H1 (cell line): ENCODE measurements around the gene SERPINB12. TPM values are rescaled to one million over a fixed set of nuclear protein-coding genes. Genes with fewer than 3 reads are reported as not detected.

Experiments
- CTCF ChIA-PET: fragments of 300-600 bp; sonication (Branson Sonifier 250); formaldehyde crosslinking; loops from one replicate; lab custom pipeline; 2021; ENCODE audit not compliant: partially characterized antibody; lab: Charles Lee
- POLR2A ChIA-PET: fragments of 300-600 bp; sonication (Branson Sonifier 250); formaldehyde crosslinking; loops from one replicate; lab custom pipeline; 2021; ENCODE audit warnings: inconsistent platforms; ENCODE audit not compliant: partially characterized antibody; lab: Charles Lee
- DNase-seq, 2 experiments: peaks; one replicate each; pipeline versions ENCODE4 v3.0.0 to v3.0.0-alpha.2; 2010 to 2022; ENCODE audit warnings: low spot score in 2 of 2, low read depth in 1 of 2, mixed read lengths in 1 of 2
- FAIRE-seq: peaks from 2 replicates; lab custom pipeline; 2011; peaks lifted over from hg19 to GRCh38; lab: Jason Lieb, UNC
- H2AFZ ChIP-seq: 2 replicates; pipeline ENCODE4 v1.8.1; 2012; ENCODE audit warnings: low read length, inconsistent platforms
- H2AK5ac ChIP-seq: 2 replicates; pipeline ENCODE4 v1.6.1; 2013; ENCODE audit warnings: low read depth, low read length
- H2BK120ac ChIP-seq: replicated peaks from 2 replicates; pipeline ENCODE3; 2013; ENCODE audit warnings: low read depth, low read length, inconsistent platforms
- H2BK12ac ChIP-seq: 2 replicates; pipeline ENCODE4 v1.6.1; 2013; ENCODE audit warnings: low read depth, low read length
- H2BK15ac ChIP-seq: 2 replicates; pipeline ENCODE4 v1.6.1; 2013; ENCODE audit warnings: low read length
- H2BK20ac ChIP-seq: 2 replicates; pipeline ENCODE4 v1.6.1; 2013; ENCODE audit warnings: low read length
- H2BK5ac ChIP-seq: 2 replicates; pipeline ENCODE4 v1.6.1; 2013; ENCODE audit warnings: low read depth, low read length
- H3K14ac ChIP-seq: 2 replicates; pipeline ENCODE4 v1.6.1; 2013; ENCODE audit warnings: inconsistent platforms; ENCODE audit not compliant: insufficient read length
- H3K18ac ChIP-seq: 2 replicates; pipeline ENCODE4 v1.6.1; 2013; ENCODE audit warnings: low read length; ENCODE audit errors: extremely low read depth
- H3K23ac ChIP-seq: 2 replicates; pipeline ENCODE4 v1.6.1; 2013; ENCODE audit warnings: inconsistent platforms; ENCODE audit not compliant: insufficient read length
- H3K23me2 ChIP-seq: 2 replicates; pipeline ENCODE4 v1.6.1; 2013; ENCODE audit warnings: low read depth, low read length
- H3K27ac ChIP-seq: 2 replicates; pipeline ENCODE4 v1.6.1; 2011; ENCODE audit warnings: low read depth, low read length, inconsistent platforms
- H3K27me3 ChIP-seq, 4 experiments: replicated peaks in 1 of 4; 1 replicate in 1 of 4; 2 replicates in 3 of 4; pipeline versions ENCODE4 v1.6.1 to v1.8.1; 2011 to 2013; ENCODE audit warnings: low read length in 3 of 4, mild to moderate bottlenecking in 3 of 4, inconsistent platforms in 2 of 4, mixed read lengths in 2 of 4, moderate library complexity in 1 of 4; ENCODE audit not compliant: control insufficient read depth in 3 of 4, insufficient read depth in 3 of 4; ENCODE audit errors: extremely low read depth in 1 of 4
- H3K36me3 ChIP-seq, 4 experiments: 2 replicates each; pipeline versions ENCODE4 v1.6.1 to v1.8.1; 2011 to 2013; ENCODE audit warnings: mild to moderate bottlenecking in 4 of 4, low read length in 3 of 4, moderate library complexity in 2 of 4, control low read depth in 1 of 4, inconsistent platforms in 1 of 4; ENCODE audit not compliant: insufficient read depth in 4 of 4, control insufficient read depth in 2 of 4
- H3K4ac ChIP-seq: replicated peaks from 2 replicates; pipeline ENCODE3; 2013; ENCODE audit warnings: low read length, low read depth, mixed read lengths, inconsistent platforms; ENCODE audit not compliant: insufficient read length
- H3K4me1 ChIP-seq, 4 experiments: replicated peaks in 1 of 4; 1 replicate in 1 of 4; 2 replicates in 3 of 4; pipeline versions ENCODE4 v1.6.1 to v1.8.1; 2011 to 2013; ENCODE audit warnings: low read length in 3 of 4, inconsistent platforms in 2 of 4, mixed read lengths in 1 of 4; ENCODE audit not compliant: insufficient read depth in 4 of 4, control insufficient read depth in 3 of 4
- H3K4me2 ChIP-seq, 2 experiments: 2 replicates each; pipeline versions ENCODE4 v1.6.1 to v1.8.1; 2011 to 2013; ENCODE audit warnings: low read depth in 2 of 2, low read length in 2 of 2, control low read depth in 1 of 2, inconsistent platforms in 1 of 2, mild to moderate bottlenecking in 1 of 2; ENCODE audit not compliant: insufficient read depth in 1 of 2
- H3K4me3 ChIP-seq, 4 experiments: fragments of 200-600, 300-600 bp in 1 of 4; sonication (generic), shearing (Covaris generic), sonication (Bioruptor Twin) in 1 of 4; 2 replicates each; pipeline versions ENCODE4 v1.5.1 to v1.8.1; 2011 to 2016; ENCODE audit warnings: low read length in 4 of 4, low read depth in 3 of 4, control low read depth in 2 of 4, inconsistent platforms in 2 of 4, mild to moderate bottlenecking in 2 of 4, mixed read lengths in 1 of 4, moderate library complexity in 1 of 4; ENCODE audit not compliant: insufficient read depth in 2 of 4; ENCODE audit errors: extremely low read depth in 1 of 4
- H3K56ac ChIP-seq: replicated peaks from 2 replicates; pipeline ENCODE3; 2013; ENCODE audit warnings: low read depth, mild to moderate bottlenecking, mixed read lengths, low read length, inconsistent platforms; ENCODE audit not compliant: insufficient read length
- H3K79me1 ChIP-seq: 2 replicates; pipeline ENCODE4 v1.6.1; 2013; ENCODE audit warnings: low read depth, low read length, control low read depth
- H3K79me2 ChIP-seq, 2 experiments: 2 replicates each; pipeline versions ENCODE4 v1.6.1 to v1.8.1; 2012 to 2013; ENCODE audit warnings: low read length in 2 of 2, mild to moderate bottlenecking in 2 of 2, inconsistent platforms in 1 of 2; ENCODE audit not compliant: insufficient read depth in 2 of 2, control insufficient read depth in 1 of 2
- H3K9ac ChIP-seq, 4 experiments: replicated peaks in 1 of 4; 1 replicate in 1 of 4; 2 replicates in 3 of 4; pipeline versions ENCODE4 v1.6.1 to v1.8.1; 2011 to 2013; ENCODE audit warnings: low read depth in 3 of 4, low read length in 3 of 4, control low read depth in 2 of 4, mild to moderate bottlenecking in 2 of 4, moderate library complexity in 2 of 4, inconsistent platforms in 1 of 4; ENCODE audit errors: extremely low read depth in 1 of 4
- H3K9me3 ChIP-seq, 2 experiments: 2 replicates each; pipeline versions ENCODE4 v1.6.1 to v1.8.1; 2012 to 2013; ENCODE audit warnings: mild to moderate bottlenecking in 2 of 2, moderate library complexity in 2 of 2, control low read depth in 1 of 2, inconsistent platforms in 1 of 2, low read depth in 1 of 2, low read length in 1 of 2, mixed read lengths in 1 of 2; ENCODE audit not compliant: insufficient read depth in 2 of 2
- H4K20me1 ChIP-seq, 2 experiments: replicated peaks in 1 of 2; 2 replicates each; pipeline versions ENCODE3 to v1.8.1; 2011 to 2013; ENCODE audit warnings: inconsistent platforms in 2 of 2, low read length in 2 of 2, mild to moderate bottlenecking in 1 of 2; ENCODE audit not compliant: insufficient read depth in 2 of 2, control insufficient read depth in 1 of 2
- H4K5ac ChIP-seq: 2 replicates; pipeline ENCODE4 v1.6.1; 2013; ENCODE audit warnings: low read length, low read depth, mixed read lengths, inconsistent platforms; ENCODE audit not compliant: insufficient read length
- H4K8ac ChIP-seq: 2 replicates; pipeline ENCODE4 v1.8.0; 2013; ENCODE audit warnings: mild to moderate bottlenecking, moderate library complexity, low read length, inconsistent platforms; ENCODE audit not compliant: insufficient read depth; ENCODE audit errors: extremely low read depth
- H4K91ac ChIP-seq: replicated peaks from 2 replicates; pipeline ENCODE3; 2013; ENCODE audit warnings: low read length, mixed read lengths, inconsistent platforms; ENCODE audit not compliant: insufficient read length
- BCL11A ChIP-seq, 2 experiments: IDR thresholded peaks; one replicate each; pipeline ENCODE4 v1.6.1; 2011; ENCODE audit warnings: low read depth in 2 of 2, low read length in 2 of 2, mild to moderate bottlenecking in 2 of 2
- BRCA1 ChIP-seq: IDR thresholded peaks from 2 replicates; pipeline ENCODE4 v1.6.1; 2012; ENCODE audit warnings: low read depth, low read length, improper control_type of control experiment
- CHD1 ChIP-seq: IDR thresholded peaks from 2 replicates; pipeline ENCODE4 v1.6.1; 2012; ENCODE audit warnings: low read depth, low read length, improper control_type of control experiment
- EP300 ChIP-seq, 2 experiments: IDR thresholded peaks; 1 replicate in 1 of 2; 2 replicates in 1 of 2; pipeline ENCODE4 v1.6.1; 2011 to 2012; ENCODE audit warnings: low read depth in 2 of 2, low read length in 2 of 2, mild to moderate bottlenecking in 2 of 2, borderline replicate concordance in 1 of 2, inconsistent platforms in 1 of 2, moderate library complexity in 1 of 2
- GABPA ChIP-seq: IDR thresholded peaks from 2 replicates; pipeline ENCODE4 v1.6.1; 2011; ENCODE audit warnings: mild to moderate bottlenecking, low read length, moderate library complexity, borderline replicate concordance; ENCODE audit not compliant: insufficient read depth
- HDAC6 ChIP-seq: IDR thresholded peaks from one replicate; pipeline ENCODE4 v1.7.1; 2012; ENCODE audit warnings: low read depth, mild to moderate bottlenecking, inconsistent platforms, low read length, moderate library complexity
- JUN ChIP-seq: IDR thresholded peaks from 2 replicates; pipeline ENCODE4 v1.6.1; 2011; ENCODE audit warnings: low read depth, mild to moderate bottlenecking, improper control_type of control experiment, low read length
- POLR2AphosphoS5 ChIP-seq: IDR thresholded peaks from 2 replicates; pipeline ENCODE4 v1.6.1; 2011; ENCODE audit warnings: low read depth, low read length
- RNF2 ChIP-seq: fragments of 200-900, 300-1000 bp; sonication (generic); IDR thresholded peaks from 2 replicates; pipeline ENCODE4 v1.7.1; 2016; ENCODE audit warnings: borderline replicate concordance, low read depth, mild to moderate bottlenecking, antibody characterized with exemption, low read length; ENCODE audit not compliant: poor library complexity, severe bottlenecking; ENCODE audit errors: missing control alignments
- RXRA ChIP-seq: IDR thresholded peaks from 2 replicates; pipeline ENCODE4 v1.6.1; 2011; ENCODE audit warnings: low read depth, mild to moderate bottlenecking, low read length, moderate library complexity; ENCODE audit not compliant: insufficient read depth
- SIX5 ChIP-seq: IDR thresholded peaks from 2 replicates; pipeline ENCODE4 v1.6.1; 2011; ENCODE audit warnings: mild to moderate bottlenecking, low read depth, low read length
- SRF ChIP-seq: IDR thresholded peaks from 2 replicates; pipeline ENCODE4 v1.6.1; 2011; ENCODE audit warnings: mild to moderate bottlenecking, low read depth, low read length, moderate library complexity
- TAF1 ChIP-seq: IDR thresholded peaks from 2 replicates; pipeline ENCODE4 v1.6.1; 2011; ENCODE audit warnings: mild to moderate bottlenecking, low read depth, low read length
- TEAD4 ChIP-seq: IDR thresholded peaks from 2 replicates; pipeline ENCODE4 v1.6.1; 2012; ENCODE audit warnings: low read depth, low read length, inconsistent platforms, mixed read lengths
- WGBS, 2 experiments: shearing (Covaris generic) in 1 of 2; methylation state at CpG; one replicate each; pipeline versions ENCODE4 v1.1.6 to v1.1.7; 2013 to 2015; ENCODE audit warnings: low lambda C conversion rate in 2 of 2, mixed read lengths in 2 of 2, inconsistent platforms in 1 of 2, low coverage in 1 of 2, missing lambda C conversion rate in 1 of 2; ENCODE audit not compliant: insufficient replicate concordance in 2 of 2, insufficient coverage in 1 of 2, insufficient read length in 1 of 2; ENCODE audit errors: extremely low coverage in 1 of 2, missing lambda C conversion rate in 1 of 2; 5-methylcytosine and 5-hydroxymethylcytosine counted together
- polyA plus RNA-seq, 7 experiments: library from polyadenylated mRNA; depleted of rRNA in 3 of 7; stranded (reverse) in 5 of 7; unstranded in 2 of 7; fragments of >200 nt in 5 of 7; fragments of 200-250 nt in 2 of 7; gene quantifications; 1 replicate in 5 of 7; 2 replicates in 1 of 7; 4 replicates in 1 of 7; pipeline versions ENCODE4 v1.2.1 to v1.2.3, GENCODE V29; 2011 to 2013; ENCODE audit warnings: missing spikeins in 2 of 7, mixed read lengths in 2 of 7
- total RNA-seq: library from RNA; stranded (reverse); fragmentation: NEBNext Ultra II Directional; extraction: Animal tissue kit (Norgen Biotek cat#: 25700); gene quantifications from 2 replicates; pipeline ENCODE4 v1.2.1, GENCODE V29; 2021

SERPINB12 gene
- total and polyA plus RNA-seq, 2 of the 8 experiments (the other 6 are each of a cell fraction or from before 2014, with no cell fraction given): not detected

GRCh38 chr18:63492851-63493250, 49.3 kb upstream of the SERPINB12 start:
- Histone ChIP-seq H3K9me3 (no peaks in the 10 kb centered on the region), H2BK5ac (no peak overlapping the region), H3K36me3 (no peaks in the 10 kb centered on the region), H3K23me2 (no peaks in the 10 kb centered on the region), H3K9ac (no peak overlapping the region), H3K27me3 (peaks cover 0 to 1% (median 0%) of the 10 kb centered on the region in 4 experiments; a peak in 1 of 7 replicates), H3K4me3 (no peak overlapping the region), H2BK120ac (no peak overlapping the region), H4K8ac (no peak overlapping the region), H3K14ac (no peak overlapping the region), H3K4me1 (no peaks in the 10 kb centered on the region), H3K18ac (no peak overlapping the region), H3K4me2 (no peak overlapping the region), H2BK15ac (no peak overlapping the region), H2AFZ (no peak overlapping the region), H4K20me1 (no peaks in the 10 kb centered on the region), H3K27ac (no peak overlapping the region), H2BK12ac (no peak overlapping the region), H3K79me1 (no peaks in the 10 kb centered on the region), H4K91ac (no peak overlapping the region), H2AK5ac (no peak overlapping the region), H4K5ac (no peak overlapping the region), H3K56ac (no peak overlapping the region), H3K23ac (no peak overlapping the region), H3K79me2 (no peaks in the 10 kb centered on the region), H3K4ac (no peak overlapping the region), H2BK20ac (no peak overlapping the region)
- POLR2A ChIA-PET: no interaction called here
- DNase-seq (no peak), FAIRE-seq (no peak)
- WGBS, 2 experiments: 97% methylated on average over 3 of the region's 3 CpGs; no CpG with 5 or more reads in 1 of the 2 experiments
- CTCF ChIA-PET: interaction anchor here (0.7 to 5.1 kb wide), 6 partner anchors 13 to 691 kb away, joined by 3 to 34 read pairs (median 4); partner anchors contain the start of gene SERPINB5
- no peak for TF ChIP-seq RXRA
- no peak for TF ChIP-seq CHD1
- TF ChIP-seq POLR2AphosphoS5: no peak
- no peak for TF ChIP-seq SRF
- no peak for TF ChIP-seq HDAC6
- TF ChIP-seq JUN: no peak
- TF ChIP-seq BRCA1: no peak
- no peak for TF ChIP-seq TAF1
- TF ChIP-seq RNF2: no peak
- no peak for TF ChIP-seq SIX5
- no peak for TF ChIP-seq GABPA
- no peak for TF ChIP-seq TEAD4
- TF ChIP-seq BCL11A (IDR thresholded peaks at IDR 0.05; ENCODE audit: low read depth in 2 of 2, low read length in 2 of 2): no peak
- TF ChIP-seq EP300 (IDR thresholded peaks at IDR 0.05; ENCODE audit: borderline replicate concordance in 1 of 2, low read depth in 2 of 2, low read length in 2 of 2): no peak
